ENCODE results near the gene ZDHHC22. TPM values are rescaled to one million over a fixed set of nuclear protein-coding genes. Genes with fewer than 3 reads are reported as not detected.

The ZDHHC22 gene, protein sequence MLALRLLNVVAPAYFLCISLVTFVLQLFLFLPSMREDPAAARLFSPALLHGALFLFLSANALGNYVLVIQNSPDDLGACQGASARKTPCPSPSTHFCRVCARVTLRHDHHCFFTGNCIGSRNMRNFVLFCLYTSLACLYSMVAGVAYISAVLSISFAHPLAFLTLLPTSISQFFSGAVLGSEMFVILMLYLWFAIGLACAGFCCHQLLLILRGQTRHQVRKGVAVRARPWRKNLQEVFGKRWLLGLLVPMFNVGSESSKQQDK
- total RNA-seq (ENCODE audit: low replicate concordance), result not detected in 2 replicates

DNA sequence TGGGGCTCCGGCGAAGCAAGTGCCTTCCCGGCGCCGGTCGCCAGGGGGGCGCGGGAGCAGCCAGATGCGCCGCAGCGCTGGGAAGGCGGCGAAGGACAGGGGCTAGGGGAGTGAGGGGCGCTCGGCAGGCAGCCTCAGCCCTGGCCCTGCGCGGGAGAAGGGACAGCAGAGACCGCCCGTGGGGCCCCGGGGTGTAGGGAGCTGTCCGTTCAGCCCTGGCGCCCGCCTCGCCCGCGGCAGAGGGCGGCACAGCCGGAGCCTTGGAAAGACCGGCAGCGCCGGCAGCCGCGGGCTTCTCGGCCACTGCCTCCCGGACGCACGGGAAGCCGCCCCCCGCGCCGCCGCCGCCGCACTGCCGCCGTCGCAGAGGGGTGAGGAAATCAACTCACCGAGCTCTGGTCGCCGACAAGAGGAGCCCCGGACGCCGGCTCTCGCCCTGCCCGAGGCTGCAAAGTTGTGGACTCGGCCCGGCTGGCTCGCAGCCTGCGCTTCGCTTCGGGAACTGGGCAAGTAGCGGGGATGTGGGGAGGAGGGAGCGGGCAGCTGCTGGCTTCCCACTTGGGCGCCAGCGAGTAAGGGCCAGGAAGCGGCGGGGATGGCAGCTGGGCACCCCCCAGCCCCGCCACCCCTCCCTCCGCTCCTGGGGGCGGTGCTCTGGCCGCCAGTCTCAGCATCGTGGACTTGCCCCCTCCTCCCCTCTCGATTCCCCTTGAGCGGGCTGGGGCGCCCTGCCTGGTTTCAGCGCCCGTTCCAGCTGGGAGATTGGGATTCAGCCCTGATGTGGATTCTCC is at the start of gene ZDHHC22:
TSS of gene ZDHHC22 (minus strand) at position 578 of the 791 bp plus-strand sequence. CDS start 2,053 bp downstream, outside the sequence.

DNA sequence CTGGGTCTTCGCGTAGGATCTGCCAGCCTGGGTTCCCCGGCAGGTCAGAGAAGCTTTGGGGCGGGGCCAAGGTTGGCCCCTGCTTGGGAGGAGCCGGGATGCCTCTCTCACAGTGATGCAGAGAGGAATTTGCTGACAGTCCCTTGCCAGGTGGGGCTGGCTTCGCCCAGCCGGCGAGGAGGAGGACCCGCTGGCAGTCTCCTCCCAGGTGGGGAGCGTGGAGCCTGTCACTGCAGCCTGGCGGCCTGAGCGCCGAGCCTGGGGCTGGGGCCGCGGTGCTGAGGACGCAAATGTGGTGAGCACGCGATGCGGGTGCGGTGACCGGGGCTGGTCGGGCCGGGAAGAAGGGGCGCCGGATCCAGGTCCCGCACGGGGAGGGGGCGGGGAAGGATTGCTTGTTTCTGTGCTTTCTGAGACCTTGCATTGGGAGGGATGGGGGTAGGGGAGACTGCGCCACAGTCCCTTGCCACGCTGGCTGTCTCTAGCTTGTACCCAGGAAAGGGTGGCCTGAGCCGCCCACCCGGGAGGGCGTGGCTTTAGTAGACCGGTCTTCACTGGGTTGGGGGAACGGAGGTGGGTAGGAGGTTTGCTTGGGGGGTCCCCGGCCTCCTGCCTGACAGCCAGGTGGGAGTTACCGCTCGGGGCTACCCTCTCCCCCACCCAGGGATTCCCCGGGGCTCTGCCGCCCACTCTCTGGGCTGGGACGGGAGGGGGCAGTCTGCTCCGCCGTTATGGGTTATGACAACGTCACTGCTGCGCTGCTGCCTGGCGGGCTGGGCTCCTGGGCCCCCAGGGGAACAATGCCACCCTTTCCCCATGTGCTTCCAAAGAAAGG is 40.2 kb upstream of the ZDHHC22 start, which contains the start of gene TMEM63C:
TSS of gene TMEM63C (plus strand) at position 196 of the 835 bp plus-strand sequence. CDS start 37,016 bp downstream, outside the sequence.

DNA sequence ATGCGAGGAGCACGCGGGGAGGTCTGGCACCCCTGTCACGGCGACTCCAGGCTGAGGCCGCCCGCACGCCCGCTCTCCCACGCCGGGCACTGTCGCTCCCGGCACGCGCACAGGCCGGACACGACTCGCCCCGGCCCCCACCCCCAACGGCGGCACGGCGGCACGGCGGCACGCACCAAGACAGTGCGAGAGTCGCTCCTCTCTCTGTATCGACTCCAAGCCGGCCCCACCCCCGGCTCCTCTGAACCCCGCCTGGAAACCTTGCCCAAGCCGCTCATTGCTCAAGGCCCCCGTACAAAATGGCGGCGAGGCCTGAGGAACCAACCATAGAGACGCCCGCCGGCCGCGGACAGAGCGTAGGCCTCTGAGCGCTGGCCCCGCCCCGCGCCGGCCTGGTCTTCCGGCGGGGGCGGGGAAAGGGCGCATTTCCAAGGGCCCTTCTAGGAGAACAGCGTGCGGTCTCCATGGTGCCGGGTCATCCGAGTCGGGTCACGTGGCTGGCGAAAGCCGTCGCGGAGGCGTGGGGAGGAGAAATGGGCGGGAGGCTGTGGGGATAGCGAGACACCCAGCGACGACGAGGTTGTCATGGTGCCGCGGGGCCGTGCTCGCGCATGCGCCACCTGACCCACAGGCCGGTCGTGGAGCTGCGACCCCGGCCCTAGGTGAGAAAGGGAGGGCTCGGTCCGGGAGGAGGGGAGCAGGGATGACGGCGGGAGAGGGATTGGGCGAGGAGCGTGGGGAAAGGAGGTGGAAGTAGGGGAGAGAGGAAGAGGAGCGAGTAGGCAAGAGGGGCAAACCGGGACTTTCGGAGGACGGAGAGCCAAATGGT is 43.7 kb downstream of the ZDHHC22 start, which contains the start of gene CIPC:
TSS of gene CIPC (plus strand) at position 559 of the 829 bp plus-strand sequence. CDS start 7,451 bp downstream, outside the sequence.

Other genes starting within 250 kb of the ZDHHC22 start
- gene IRF2BPL, start 113.1 kb downstream of the ZDHHC22 start, total RNA-seq (ENCODE audit: low replicate concordance), result 19.2 and 25.9 TPM in 2 replicates
- 7.2 and 8.3 TPM in 2 replicates for gene CIPC, start 43.5 kb downstream of the ZDHHC22 start, total RNA-seq (ENCODE audit: low replicate concordance)
- 2.0 TPM in 1 of 2 replicates, not detected in the other for gene TMEM63C, start 40.0 kb upstream of the ZDHHC22 start, total RNA-seq (ENCODE audit: low replicate concordance)
- gene NGB, start 129.4 kb upstream of the ZDHHC22 start, total RNA-seq (ENCODE audit: low replicate concordance), result not detected in 2 replicates
- 8.6 and 10.1 TPM in 2 replicates for gene POMT2, start 179.1 kb upstream of the ZDHHC22 start, total RNA-seq (ENCODE audit: low replicate concordance)
- gene GSTZ1, start 179.2 kb upstream of the ZDHHC22 start, total RNA-seq (ENCODE audit: low replicate concordance), result 24.5 and 44.8 TPM in 2 replicates
- gene TMED8, start 235.3 kb upstream of the ZDHHC22 start, total RNA-seq (ENCODE audit: low replicate concordance), result 5.1 and 8.7 TPM in 2 replicates
- 1.4 and 2.0 TPM in 2 replicates for gene SAMD15, start 235.6 kb upstream of the ZDHHC22 start, total RNA-seq (ENCODE audit: low replicate concordance)